Activated CD4-positive, alpha-beta memory T cell treated with anti-CD3 and anti-CD28 coated beads, Interleukin-2, amount 10 ng/mL, durations not matched to agents 7 days and 5 days (primary cell): ENCODE data around the gene ORMDL3. TPM values are rescaled to one million over a fixed set of nuclear protein-coding genes. Genes with fewer than 3 reads are reported as not detected.

Experiments used
- CTCF ChIA-PET: fragments of 350-600 bp; sonication (Branson Sonifier 250); formaldehyde crosslinking; loops from one replicate; lab custom pipeline; 2021; ENCODE audit warnings: antibody characterized with exemption, inconsistent platforms; lab: Charles Lee
- POLR2A ChIA-PET: fragments of 350-600 bp; sonication (Branson Sonifier 250); formaldehyde crosslinking; loops from one replicate; lab custom pipeline; 2021; ENCODE audit warnings: antibody characterized with exemption; lab: Charles Lee
- DNase-seq: peaks from one replicate; pipeline ENCODE4 v3.0.0-alpha.2; 2020
- H3K27ac Mint-ChIP-seq: one replicate; pipeline ENCODE4 v1.8.0; 2021; ENCODE audit warnings: mild to moderate bottlenecking, mixed read lengths
- H3K27me3 Mint-ChIP-seq: one replicate; pipeline ENCODE4 v1.8.0; 2021; ENCODE audit warnings: mixed read lengths
- H3K36me3 Mint-ChIP-seq: one replicate; pipeline ENCODE4 v1.8.0; 2021; ENCODE audit warnings: low read depth, mixed read lengths
- H3K4me1 Mint-ChIP-seq: one replicate; pipeline ENCODE4 v1.8.0; 2021; ENCODE audit warnings: mixed read lengths
- H3K4me3 Mint-ChIP-seq: one replicate; pipeline ENCODE4 v1.8.0; 2021; ENCODE audit warnings: mild to moderate bottlenecking, mixed read lengths
- H3K9me3 Mint-ChIP-seq: one replicate; pipeline ENCODE4 v1.8.0; 2021; ENCODE audit warnings: mixed read lengths
- total RNA-seq, 2 experiments: library from RNA; stranded (reverse); gene quantifications; one replicate each; pipeline ENCODE4 v1.2.3, GENCODE V29; 2021

ORMDL3 gene
- total RNA-seq, 2 experiments from 2014 or later = 104 to 111 TPM

GRCh38 chr17:39928858-39929645 is 1.7 kb upstream of the ORMDL3 start:
- H3K27ac Mint-ChIP-seq = no peak overlapping the region
- H3K4me1 Mint-ChIP-seq = peaks cover 47% of the 10 kb centered on the region
- no peak for DNase-seq
- H3K27me3 Mint-ChIP-seq = no peaks in the 10 kb centered on the region
- no peaks in the 10 kb centered on the region for H3K9me3 Mint-ChIP-seq
- peaks cover 15% of the 10 kb centered on the region for H3K36me3 Mint-ChIP-seq
- POLR2A ChIA-PET = interaction anchor here (1.2 to 2.4 kb wide), 5 partner anchors 9 to 52 kb away, joined by 3 to 11 read pairs (median 5); partner anchors contain the start of gene PSMD3
- H3K4me3 Mint-ChIP-seq = no peak overlapping the region
- CTCF ChIA-PET = interaction anchor here (0.6 kb wide), 1 partner anchor 51 kb away, joined by 4 read pairs; the partner anchor contains the start of gene PSMD3

GRCh38 chr17:39927929-39928857 is 792 bp upstream of the ORMDL3 start:
- DNase-seq = no peak
- Mint-ChIP-seq H3K27ac (peak overlapping the region; percentile 95), H3K9me3 (no peaks in the 10 kb centered on the region), H3K4me1 (peaks cover 53% of the 10 kb centered on the region), H3K4me3 (peak overlapping the region; percentile 83), H3K27me3 (no peaks in the 10 kb centered on the region), H3K36me3 (peaks cover 21% of the 10 kb centered on the region)
- ChIA-PET CTCF (interaction anchor here (0.7 to 2.3 kb wide), 2 partner anchors 52 kb away, joined by 3 to 12 read pairs; partner anchors contain the start of gene PSMD3), POLR2A (interaction anchor here (0.6 to 3.5 kb wide), 12 partner anchors 8 to 290 kb away, joined by 3 to 26 read pairs (median 6); partner anchors contain the start of gene PSMD3)

- Mint-ChIP-seq H3K9me3 (no peaks in the 10 kb centered on the region), H3K4me1 (peaks cover 69% of the 10 kb centered on the region), H3K27me3 (no peaks in the 10 kb centered on the region), H3K36me3 (peaks cover 37% of the 10 kb centered on the region), H3K27ac (peak overlapping the region; percentile 95), H3K4me3 (peak overlapping the region; percentile 83)
- ChIA-PET CTCF (interaction anchor here (0.6 to 2.3 kb wide), 6 partner anchors 13 to 303 kb away, joined by 3 to 12 read pairs (median 4); partner anchors contain the start of gene PSMD3), POLR2A (interaction anchor here (0.5 to 3.5 kb wide), 31 partner anchors 8 to 289 kb away, joined by 3 to 26 read pairs (median 4); partner anchors contain the start of genes GSDMB, MED24, MIEN1 and PSMD3)
- DNase-seq = peak; percentile 78
These were observed 757 bp downstream of the ORMDL3 start for GRCh38 chr17:39926588-39927100.

- peaks cover 74% of the 10 kb centered on the region for H3K4me1 Mint-ChIP-seq
- peak overlapping the region; percentile 95 for H3K27ac Mint-ChIP-seq
- H3K27me3 Mint-ChIP-seq = no peaks in the 10 kb centered on the region
- H3K4me3 Mint-ChIP-seq = peak overlapping the region; percentile 83
- ChIA-PET CTCF (interaction anchor here (0.6 to 2.3 kb wide), 6 partner anchors 14 to 303 kb away, joined by 3 to 12 read pairs (median 4); partner anchors contain the start of gene PSMD3), POLR2A (interaction anchor here (0.5 to 3.5 kb wide), 26 partner anchors 8 to 204 kb away, joined by 3 to 26 read pairs (median 4); partner anchors contain the start of genes GSDMB, MED24, MIEN1 and PSMD3)
- no peaks in the 10 kb centered on the region for H3K9me3 Mint-ChIP-seq
- peaks cover 41% of the 10 kb centered on the region for H3K36me3 Mint-ChIP-seq
- DNase-seq = no peak
These were observed 1.2 kb downstream of the ORMDL3 start for GRCh38 chr17:39926135-39926587.

- H3K4me1 Mint-ChIP-seq = peaks cover 80% of the 10 kb centered on the region
- no peak for DNase-seq
- CTCF ChIA-PET = interaction anchor here (1.1 to 2.3 kb wide), 4 partner anchors 14 to 302 kb away, joined by 3 to 12 read pairs (median 5); partner anchors contain the start of gene PSMD3
- H3K9me3 Mint-ChIP-seq = no peaks in the 10 kb centered on the region
- H3K27ac Mint-ChIP-seq = peak overlapping the region; percentile 95
- peak overlapping the region; percentile 83 for H3K4me3 Mint-ChIP-seq
- no peaks in the 10 kb centered on the region for H3K27me3 Mint-ChIP-seq
- peaks cover 47% of the 10 kb centered on the region for H3K36me3 Mint-ChIP-seq
- POLR2A ChIA-PET = interaction anchor here (0.7 to 3.5 kb wide), 16 partner anchors 10 to 170 kb away, joined by 3 to 26 read pairs (median 6); partner anchors contain the start of genes MED24 and PSMD3
These were observed 1.9 kb downstream of the ORMDL3 start for GRCh38 chr17:39925282-39926134.

- CTCF ChIA-PET = no interaction called here
- peak overlapping the region; percentile 83 for H3K4me3 Mint-ChIP-seq
- H3K9me3 Mint-ChIP-seq = no peaks in the 10 kb centered on the region
These were observed 2.7 kb downstream of the ORMDL3 start for GRCh38 chr17:39924691-39925055.

GRCh38 chr17:39923836-39924690 is 3.3 kb downstream of the ORMDL3 start:
- peak overlapping the region; percentile 69 for H3K27ac Mint-ChIP-seq
- H3K36me3 Mint-ChIP-seq = peaks cover 57% of the 10 kb centered on the region
- peak overlapping the region; percentile 83 for H3K4me3 Mint-ChIP-seq
- peaks cover 85% of the 10 kb centered on the region for H3K4me1 Mint-ChIP-seq
- no peaks in the 10 kb centered on the region for H3K9me3 Mint-ChIP-seq
- H3K27me3 Mint-ChIP-seq = no peaks in the 10 kb centered on the region
- POLR2A ChIA-PET = interaction anchor here (2.2 to 3.5 kb wide), 2 partner anchors 56 to 57 kb away, joined by 10 to 26 read pairs; partner anchors contain the start of gene PSMD3
- CTCF ChIA-PET = no interaction called here
- no peak for DNase-seq

More at GRCh38 chr17:39924691-39925055, 2.7 kb downstream of the ORMDL3 start:
- Mint-ChIP-seq H3K4me1 (peaks cover 86% of the 10 kb centered on the region), H3K36me3 (peaks cover 53% of the 10 kb centered on the region), H3K27ac (peak overlapping the region; percentile 69), H3K27me3 (no peaks in the 10 kb centered on the region)
- POLR2A ChIA-PET = interaction anchor here (3.5 kb wide), 1 partner anchor 57 kb away, joined by 26 read pairs; the partner anchor contains the start of gene PSMD3
- DNase-seq = no peak

- H3K36me3 Mint-ChIP-seq = peaks cover 63% of the 10 kb centered on the region
- no peaks in the 10 kb centered on the region for H3K9me3 Mint-ChIP-seq
- H3K27me3 Mint-ChIP-seq = no peaks in the 10 kb centered on the region
- ChIA-PET CTCF (interaction anchor here (0.9 kb wide), 1 partner anchor 251 kb away, joined by 5 read pairs; no protein-coding TSS in a partner anchor), POLR2A (interaction anchor here (2.2 kb wide), 1 partner anchor 57 kb away, joined by 10 read pairs; the partner anchor contains the start of gene PSMD3)
- peaks cover 86% of the 10 kb centered on the region for H3K4me1 Mint-ChIP-seq
- H3K27ac Mint-ChIP-seq = peak overlapping the region; percentile 53
- no peak for DNase-seq
- no peak overlapping the region for H3K4me3 Mint-ChIP-seq
These were observed 4.2 kb downstream of the ORMDL3 start for GRCh38 chr17:39923230-39923629.

GRCh38 chr17:39922006-39922405 is 5.4 kb downstream of the ORMDL3 start:
- POLR2A ChIA-PET = interaction anchor here (0.6 to 2.2 kb wide), 4 partner anchors 26 to 516 kb away, joined by 3 to 10 read pairs (median 4); partner anchors contain the start of gene PSMD3
- H3K27ac Mint-ChIP-seq = peak overlapping the region; percentile 83
- DNase-seq = no peak
- no peaks in the 10 kb centered on the region for H3K27me3 Mint-ChIP-seq
- H3K4me1 Mint-ChIP-seq = peaks cover 90% of the 10 kb centered on the region
- H3K9me3 Mint-ChIP-seq = no peaks in the 10 kb centered on the region
- H3K4me3 Mint-ChIP-seq = peak overlapping the region; percentile 22
- H3K36me3 Mint-ChIP-seq = peaks cover 75% of the 10 kb centered on the region
- CTCF ChIA-PET = interaction anchor here (0.7 kb wide), 1 partner anchor 61 kb away, joined by 3 read pairs; no protein-coding TSS in a partner anchor

- H3K4me3 Mint-ChIP-seq = no peak overlapping the region
- peaks cover 79% of the 10 kb centered on the region for H3K36me3 Mint-ChIP-seq
- CTCF ChIA-PET = interaction anchor here (0.7 kb wide), 1 partner anchor 62 kb away, joined by 3 read pairs; no protein-coding TSS in a partner anchor
- no peaks in the 10 kb centered on the region for H3K9me3 Mint-ChIP-seq
- H3K4me1 Mint-ChIP-seq = peaks cover 91% of the 10 kb centered on the region
- POLR2A ChIA-PET = interaction anchor here (0.6 to 2.2 kb wide), 4 partner anchors 24 to 517 kb away, joined by 3 to 10 read pairs (median 4); partner anchors contain the start of gene PSMD3
- peak overlapping the region; percentile 83 for H3K27ac Mint-ChIP-seq
- peak; percentile 21 for DNase-seq
- no peaks in the 10 kb centered on the region for H3K27me3 Mint-ChIP-seq
These were observed 6.1 kb downstream of the ORMDL3 start for GRCh38 chr17:39921323-39921722.
